ENCODE results near the gene MRLN.
"Not testable (repeated sequence)": the region's sequence is repeated elsewhere in the genome, so short reads cannot be mapped to it uniquely, and the experiment has no call there.

MRLN gene

GRCh38 chr10:59745163-59745650 lies 8.0 kb downstream of the MRLN start:
- DNase-seq (ENCODE audit: low read depth): no peak

GRCh38 chr10:59744762-59745161 lies 8.5 kb downstream of the MRLN start:
- not testable (repeated sequence) for DNase-seq (ENCODE audit: low read depth)

- not testable (repeated sequence) for DNase-seq (ENCODE audit: low read depth)
These were observed 9.1 kb downstream of the MRLN start for GRCh38 chr10:59744156-59744555.

- DNase-seq (ENCODE audit: low read depth): no peak
These were observed 11.7 kb downstream of the MRLN start for GRCh38 chr10:59741583-59741982.

GRCh38 chr10:59741048-59741447 lies 12.2 kb downstream of the MRLN start:
- DNase-seq (ENCODE audit: low read depth): no peak

- no peak for DNase-seq (ENCODE audit: low read depth)
These were observed 16.5 kb downstream of the MRLN start for GRCh38 chr10:59736749-59737148.

GRCh38 chr10:59735296-59735695 lies 18.0 kb downstream of the MRLN start:
- no peak for DNase-seq (ENCODE audit: low read depth)

GRCh38 chr10:59734014-59734462 lies 19.2 kb downstream of the MRLN start:
- DNase-seq (ENCODE audit: low read depth): no peak

- not testable (repeated sequence) for DNase-seq (ENCODE audit: low read depth)
These were observed 19.8 kb downstream of the MRLN start for GRCh38 chr10:59733321-59734013.

- DNase-seq (ENCODE audit: low read depth): not testable (repeated sequence)
These were observed 20.4 kb downstream of the MRLN start for GRCh38 chr10:59732849-59733248.

GRCh38 chr10:59729167-59729566 lies 24.1 kb downstream of the MRLN start:
- DNase-seq (ENCODE audit: low read depth): not testable (repeated sequence)

- DNase-seq (ENCODE audit: low read depth): no peak
These were observed 28.9 kb downstream of the MRLN start for GRCh38 chr10:59724098-59724938.

- DNase-seq (ENCODE audit: low read depth): no peak
These were observed 32.9 kb downstream of the MRLN start for GRCh38 chr10:59720377-59720776.

- DNase-seq (ENCODE audit: low read depth): no peak
These were observed 33.9 kb downstream of the MRLN start for GRCh38 chr10:59719374-59719773.

- no peak for DNase-seq (ENCODE audit: low read depth)
These were observed 35.0 kb downstream of the MRLN start for GRCh38 chr10:59718257-59718656.

GRCh38 chr10:59713196-59713821 lies 39.9 kb downstream of the MRLN start:
- DNase-seq (ENCODE audit: low read depth): no peak

GRCh38 chr10:59711871-59712494 lies 41.3 kb downstream of the MRLN start:
- DNase-seq (ENCODE audit: low read depth): no peak

GRCh38 chr10:59709395-59710125 lies 43.7 kb downstream of the MRLN start, which contains the start of gene SLC16A9:
TSS of gene SLC16A9 (minus strand) at chr10:59709850. CDS start at chr10:59684291, 25,559 bp downstream.
- DNase-seq (ENCODE audit: low read depth): no peak

GRCh38 chr10:59708816-59709394 lies 44.4 kb downstream of the MRLN start:
- DNase-seq (ENCODE audit: low read depth): no peak

- no peak for DNase-seq (ENCODE audit: low read depth)
These were observed 46.1 kb downstream of the MRLN start for GRCh38 chr10:59706851-59707797.

Measured in T follicular helper cell (primary cell).